ENCODE measurements around the gene ZFYVE27.

- TF ChIP-seq CTCF (conservative IDR thresholded peaks at IDR 0.05 in 1 of 2, IDR thresholded peaks at IDR 0.05 in 1 of 2; ENCODE audit: extremely low read depth in 1 of 2, insufficient read depth in 1 of 2, low read depth in 1 of 2, low read length in 2 of 2), result no peak
- TF ChIP-seq EZH2 (IDR thresholded peaks at IDR 0.05; ENCODE audit: borderline replicate concordance, low read length), result no peak
Measured at GRCh38 chr10:97780841-97781617, 44.1 kb downstream of the ZFYVE27 start.
